SK-N-SH (cell line): Measurements from ENCODE around the gene DGKZ. TPM values are rescaled to one million over a fixed set of nuclear protein-coding genes. Genes with fewer than 3 reads are reported as not detected.

ENCODE experiments used
- CTCF ChIA-PET: fragments of 300-600, 350-600 bp; formaldehyde crosslinking; extraction: SDS; loops from one replicate; lab custom pipeline; 2021; lab: Yijun Ruan, JAX
- POLR2A ChIA-PET: fragments of 350-600 bp; sonication (Branson Sonifier 250); formaldehyde crosslinking; extraction: SDS; loops from one replicate; lab custom pipeline; 2020; ENCODE audit warnings: antibody characterized with exemption, inconsistent platforms; lab: Yijun Ruan, JAX
- DNase-seq: peaks from one replicate; pipeline ENCODE4 v3.0.0; 2012
- H2AFZ ChIP-seq: fragments of 200-600 bp; sonication (generic); 2 replicates; pipeline ENCODE4 v1.8.1; 2016; ENCODE audit warnings: antibody characterized with exemption, mild to moderate bottlenecking, low read depth
- H3F3A ChIP-seq: fragments of 200-600 bp; sonication (generic); replicated peaks from 2 replicates; pipeline ENCODE3; 2016; ENCODE audit warnings: antibody characterized with exemption, mild to moderate bottlenecking; ENCODE audit not compliant: insufficient read depth
- H3K27ac ChIP-seq, 2 experiments: fragments of 200-500 bp in 1 of 2; fragments of 200-600 bp in 1 of 2; sonication (Bioruptor generic) in 1 of 2; sonication (generic), shearing (Covaris generic) in 1 of 2; 2 replicates each; pipeline versions ENCODE4 v1.5.1 to v1.6.1; 2014 to 2016; ENCODE audit warnings: low read depth in 2 of 2, inconsistent platforms in 1 of 2, low read length in 1 of 2, mild to moderate bottlenecking in 1 of 2, mixed read lengths in 1 of 2
- H3K27me3 ChIP-seq: fragments of 200-600 bp; sonication (generic), shearing (Covaris generic); 2 replicates; pipeline ENCODE4 v1.6.1; 2016; ENCODE audit warnings: mixed run types; ENCODE audit not compliant: insufficient read depth
- H3K36me3 ChIP-seq, 2 experiments: fragments of 200-500 bp in 1 of 2; fragments of 200-600 bp in 1 of 2; sonication (Bioruptor generic) in 1 of 2; sonication (generic) in 1 of 2; replicated peaks in 1 of 2; 2 replicates each; pipeline versions ENCODE3 to v1.5.1; 2014 to 2016; ENCODE audit warnings: low read length in 1 of 2, mild to moderate bottlenecking in 1 of 2; ENCODE audit not compliant: insufficient read depth in 2 of 2, control insufficient read depth in 1 of 2
- H3K4me1 ChIP-seq, 2 experiments: fragments of 200-500 bp in 1 of 2; fragments of 200-600 bp in 1 of 2; sonication (Bioruptor generic) in 1 of 2; sonication (generic), shearing (Covaris generic) in 1 of 2; 2 replicates each; pipeline versions ENCODE4 v1.5.1 to v1.6.1; 2014 to 2016; ENCODE audit warnings: low read depth in 1 of 2, low read length in 1 of 2, mixed run types in 1 of 2; ENCODE audit not compliant: insufficient read depth in 2 of 2, control insufficient read depth in 1 of 2
- H3K4me2 ChIP-seq: fragments of 200-600 bp; sonication (generic), shearing (Covaris generic); 2 replicates; pipeline ENCODE4 v1.6.1; 2017; ENCODE audit warnings: mixed run types
- H3K4me3 ChIP-seq, 2 experiments: fragments of 200-500 bp in 1 of 2; fragments of 200-600 bp in 1 of 2; sonication (Bioruptor generic) in 1 of 2; sonication (generic), shearing (Covaris generic) in 1 of 2; 2 replicates each; pipeline versions ENCODE4 v1.5.1 to v1.8.1; 2014 to 2016; ENCODE audit warnings: low read depth in 2 of 2, inconsistent platforms in 1 of 2, low read length in 1 of 2, mild to moderate bottlenecking in 1 of 2, mixed read lengths in 1 of 2, moderate library complexity in 1 of 2
- H3K79me2 ChIP-seq: fragments of 200-600 bp; sonication (generic); 2 replicates; pipeline ENCODE4 v1.8.1; 2017; ENCODE audit warnings: mild to moderate bottlenecking; ENCODE audit not compliant: insufficient read depth
- H3K9ac ChIP-seq: fragments of 200-600 bp; sonication (generic); 2 replicates; pipeline ENCODE4 v1.6.1; 2017; ENCODE audit warnings: mixed run types
- H3K9me2 ChIP-seq: fragments of 200-600 bp; sonication (generic); 2 replicates; pipeline ENCODE4 v1.6.1; 2017; ENCODE audit warnings: mixed run types
- H3K9me3 ChIP-seq: fragments of 200-600 bp; sonication (generic); 2 replicates; pipeline ENCODE4 v1.6.1; 2017; ENCODE audit warnings: mixed run types, mild to moderate bottlenecking, moderate library complexity
- H4K20me1 ChIP-seq: fragments of 200-600 bp; sonication (generic); 2 replicates; pipeline ENCODE4 v1.6.1; 2017; ENCODE audit warnings: mild to moderate bottlenecking, mixed run types; ENCODE audit not compliant: insufficient read depth
- EZH2phosphoT487 ChIP-seq: fragments of 200-600 bp; sonication (generic); IDR thresholded peaks from 2 replicates; pipeline ENCODE4 v1.6.1; 2017; ENCODE audit warnings: low read depth, mixed run types, mild to moderate bottlenecking, antibody characterized with exemption, moderate library complexity, borderline replicate concordance
- FOSL2 ChIP-seq: IDR thresholded peaks from 2 replicates; pipeline ENCODE4 v1.4.0; 2012; ENCODE audit warnings: low read depth, mild to moderate bottlenecking, moderate library complexity, borderline replicate concordance
- GATA2 ChIP-seq: sonication (generic); formaldehyde crosslinking; IDR thresholded peaks from 2 replicates; pipeline ENCODE4 v1.5.0; 2020; ENCODE audit warnings: mild to moderate bottlenecking, missing genetic modification reagents
- JUND ChIP-seq: IDR thresholded peaks from 2 replicates; pipeline ENCODE4 v1.4.0; 2012
- MEF2A ChIP-seq: IDR thresholded peaks from 2 replicates; pipeline ENCODE4 v1.4.0; 2012; ENCODE audit warnings: low read depth, borderline replicate concordance
- MXI1 ChIP-seq: IDR thresholded peaks from 2 replicates; pipeline ENCODE4 v1.6.1; 2012; ENCODE audit warnings: mild to moderate bottlenecking, low read depth, low read length, improper control_type of control experiment
- NFIC ChIP-seq: IDR thresholded peaks from 2 replicates; pipeline ENCODE4 v1.4.0; 2012; ENCODE audit warnings: borderline replicate concordance
- NRF1 ChIP-seq: IDR thresholded peaks from 2 replicates; pipeline ENCODE4 v1.6.1; 2012; ENCODE audit warnings: low read depth, mild to moderate bottlenecking, low read length
- RAD21 ChIP-seq: IDR thresholded peaks from 2 replicates; pipeline ENCODE4 v1.6.1; 2012; ENCODE audit warnings: mild to moderate bottlenecking, low read length
- REST ChIP-seq: IDR thresholded peaks from 2 replicates; pipeline ENCODE4 v1.6.1; 2012; ENCODE audit warnings: mild to moderate bottlenecking, low read depth, low read length, moderate library complexity
- SMC3 ChIP-seq: IDR thresholded peaks from 2 replicates; pipeline ENCODE4 v1.6.1; 2012; ENCODE audit warnings: low read depth, low read length, improper control_type of control experiment
- TCF12 ChIP-seq: IDR thresholded peaks from 2 replicates; pipeline ENCODE4 v1.4.0; 2012
- YY1 ChIP-seq: IDR thresholded peaks from 2 replicates; pipeline ENCODE4 v1.4.0; 2012; ENCODE audit warnings: low read depth, mild to moderate bottlenecking
- WGBS: methylation state at CpG from one replicate; pipeline ENCODE4 v1.1.6; 2017; ENCODE audit warnings: low lambda C conversion rate; 5-methylcytosine and 5-hydroxymethylcytosine counted together
- polyA plus RNA-seq, 3 experiments: library from polyadenylated mRNA; depleted of rRNA; stranded (reverse); fragments of >200 nt; gene quantifications; 2 replicates each; pipeline ENCODE4 v1.2.3, GENCODE V29; 2012
- TF ChIP-seq, protein P1 (sequence below): fragments of 200-600 bp; sonication (generic); IDR thresholded peaks from 2 replicates; pipeline ENCODE4 v1.6.1; 2017; ENCODE audit warnings: antibody characterized with exemption, mild to moderate bottlenecking, moderate library complexity
- TF ChIP-seq, protein P2 (sequence below): IDR thresholded peaks from 2 replicates; pipeline ENCODE4; 2012

Gene DGKZ
- polyA plus RNA-seq, 1 of the 3 experiments (the other 2 are of a cell fraction): 33.2 TPM

- CTCF ChIA-PET: interaction anchor here (0.6 to 17.7 kb wide), 29 partner anchors 9 to 945 kb away, joined by 3 to 423 read pairs (median 4); partner anchors contain the start of gene CHRM4
- Histone ChIP-seq H3K9ac (no peak overlapping the region), H3K4me1 (peaks cover 14 to 19% of the 10 kb centered on the region in 2 experiments; a peak in 3 of 4 replicates), H3K79me2 (peaks cover 92% of the 10 kb centered on the region), H3K9me3 (no peaks in the 10 kb centered on the region), H3K27me3 (no peaks in the 10 kb centered on the region), H3K4me3 (no peak overlapping the region; a peak in 1 of 4 replicates)
- DNase-seq: peak; percentile 85
- TF ChIP-seq, protein P1, sequence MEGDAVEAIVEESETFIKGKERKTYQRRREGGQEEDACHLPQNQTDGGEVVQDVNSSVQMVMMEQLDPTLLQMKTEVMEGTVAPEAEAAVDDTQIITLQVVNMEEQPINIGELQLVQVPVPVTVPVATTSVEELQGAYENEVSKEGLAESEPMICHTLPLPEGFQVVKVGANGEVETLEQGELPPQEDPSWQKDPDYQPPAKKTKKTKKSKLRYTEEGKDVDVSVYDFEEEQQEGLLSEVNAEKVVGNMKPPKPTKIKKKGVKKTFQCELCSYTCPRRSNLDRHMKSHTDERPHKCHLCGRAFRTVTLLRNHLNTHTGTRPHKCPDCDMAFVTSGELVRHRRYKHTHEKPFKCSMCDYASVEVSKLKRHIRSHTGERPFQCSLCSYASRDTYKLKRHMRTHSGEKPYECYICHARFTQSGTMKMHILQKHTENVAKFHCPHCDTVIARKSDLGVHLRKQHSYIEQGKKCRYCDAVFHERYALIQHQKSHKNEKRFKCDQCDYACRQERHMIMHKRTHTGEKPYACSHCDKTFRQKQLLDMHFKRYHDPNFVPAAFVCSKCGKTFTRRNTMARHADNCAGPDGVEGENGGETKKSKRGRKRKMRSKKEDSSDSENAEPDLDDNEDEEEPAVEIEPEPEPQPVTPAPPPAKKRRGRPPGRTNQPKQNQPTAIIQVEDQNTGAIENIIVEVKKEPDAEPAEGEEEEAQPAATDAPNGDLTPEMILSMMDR: peak; percentile 82
- TF ChIP-seq JUND (no peak), TCF12 (no peak), GATA2 (CRISPR knock-in tag) (no peak), NRF1 (no peak), REST (no peak), RAD21 (peak; percentile 75), EZH2phosphoT487 (no peak), SMC3 (peak; percentile 77)
- TF ChIP-seq, all 33 proteins: peak for 3
- Histone ChIP-seq H3K36me3 (peaks cover 3 to 5% of the 10 kb centered on the region in 2 experiments), H3F3A (no peaks in the 10 kb centered on the region), H3K4me2 (no peak overlapping the region), H3K27ac (no peak overlapping the region), H4K20me1 (peaks cover 31% of the 10 kb centered on the region; the same call in 1 of the 2 replicates), H2AFZ (no peak overlapping the region), H3K9me2 (no peaks in the 10 kb centered on the region)
- 78% methylated on average over 18 of the region's 33 CpGs for WGBS
- POLR2A ChIA-PET: interaction anchor here (1.4 kb wide), 1 partner anchor 9 kb away, joined by 6 read pairs; no protein-coding TSS in a partner anchor
These were observed 5.0 kb downstream of the DGKZ start for GRCh38 chr11:46352063-46352841.

DNA sequence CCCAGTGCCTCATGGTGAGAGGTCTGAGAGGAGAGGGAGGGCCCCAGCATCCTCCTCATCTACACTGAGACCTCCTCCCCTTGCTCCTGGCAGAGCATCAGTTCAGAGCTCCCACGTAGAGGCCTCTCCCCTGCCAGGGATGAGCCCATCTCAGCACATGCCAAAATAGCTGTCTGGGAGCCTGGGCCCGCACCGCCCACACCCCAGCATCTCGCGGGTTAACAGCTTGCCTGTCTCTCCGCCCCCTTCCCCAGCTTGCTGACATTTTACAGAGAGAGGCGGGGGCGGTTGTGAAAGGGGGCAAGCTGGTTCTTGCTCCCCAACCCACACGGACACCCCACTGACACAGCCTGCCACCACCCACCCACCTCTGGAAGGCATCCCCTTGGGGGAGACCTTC is 6.4 kb downstream of the DGKZ start:
- peaks cover 27% of the 10 kb centered on the region; the same call in 1 of the 2 replicates for H4K20me1 ChIP-seq
- TF ChIP-seq NRF1 (no peak), FOSL2 (no peak), GATA2 (CRISPR knock-in tag) (no peak), MXI1 (no peak), NFIC (no peak), MEF2A (no peak), YY1 (no peak)
- TF ChIP-seq, protein P2, sequence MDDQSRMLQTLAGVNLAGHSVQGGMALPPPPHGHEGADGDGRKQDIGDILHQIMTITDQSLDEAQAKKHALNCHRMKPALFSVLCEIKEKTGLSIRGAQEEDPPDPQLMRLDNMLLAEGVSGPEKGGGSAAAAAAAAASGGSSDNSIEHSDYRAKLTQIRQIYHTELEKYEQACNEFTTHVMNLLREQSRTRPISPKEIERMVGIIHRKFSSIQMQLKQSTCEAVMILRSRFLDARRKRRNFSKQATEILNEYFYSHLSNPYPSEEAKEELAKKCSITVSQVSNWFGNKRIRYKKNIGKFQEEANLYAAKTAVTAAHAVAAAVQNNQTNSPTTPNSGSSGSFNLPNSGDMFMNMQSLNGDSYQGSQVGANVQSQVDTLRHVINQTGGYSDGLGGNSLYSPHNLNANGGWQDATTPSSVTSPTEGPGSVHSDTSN: no peak
- TF ChIP-seq, protein P1: no peak
- no peak overlapping the region for H3K9ac ChIP-seq
- H3K36me3 ChIP-seq: peaks cover 3 to 5% of the 10 kb centered on the region in 2 experiments
- POLR2A ChIA-PET: no interaction called here
- H3K4me2 ChIP-seq: no peak overlapping the region
- H3K4me3 ChIP-seq: no peak overlapping the region
- H3K9me2 ChIP-seq: no peaks in the 10 kb centered on the region
- WGBS: 83% methylated on average over 8 of the region's 9 CpGs
- H3K9me3 ChIP-seq: no peaks in the 10 kb centered on the region
- H2AFZ ChIP-seq: no peak overlapping the region
- DNase-seq: no peak
- H3K4me1 ChIP-seq: peaks cover 5 to 14% of the 10 kb centered on the region in 2 experiments; a peak in 3 of 4 replicates
- H3K27ac ChIP-seq: no peak overlapping the region
- peaks cover 91% of the 10 kb centered on the region for H3K79me2 ChIP-seq
- no peaks in the 10 kb centered on the region for H3F3A ChIP-seq
- H3K27me3 ChIP-seq: no peaks in the 10 kb centered on the region
- CTCF ChIA-PET: interaction anchor here (0.6 to 17.7 kb wide), 6 partner anchors 11 to 38 kb away, joined by 3 to 423 read pairs (median 5); partner anchors contain the start of gene CHRM4
